Occipital lobe (tissue), 2 donors: ENCODE measurements around the gene FRAS1. TPM values are rescaled to one million over a fixed set of nuclear protein-coding genes. Genes with fewer than 3 reads are reported as not detected.

Source experiments
- DNase-seq: peaks from one replicate; lab custom pipeline; 2025; lab: John Stamatoyannopoulos, UW
- total RNA-seq: library from RNA; depleted of rRNA; stranded (reverse); fragments of >200 nt; gene quantifications from one replicate; pipeline ENCODE4 v1.2.3, GENCODE V29; 2014

FRAS1 gene
- total RNA-seq, 1 donor from 2014 or later, result 7.0 TPM

- no peak for DNase-seq
Measured at GRCh38 chr4:78357122-78357521, 300.0 kb downstream of the FRAS1 start.

DNA sequence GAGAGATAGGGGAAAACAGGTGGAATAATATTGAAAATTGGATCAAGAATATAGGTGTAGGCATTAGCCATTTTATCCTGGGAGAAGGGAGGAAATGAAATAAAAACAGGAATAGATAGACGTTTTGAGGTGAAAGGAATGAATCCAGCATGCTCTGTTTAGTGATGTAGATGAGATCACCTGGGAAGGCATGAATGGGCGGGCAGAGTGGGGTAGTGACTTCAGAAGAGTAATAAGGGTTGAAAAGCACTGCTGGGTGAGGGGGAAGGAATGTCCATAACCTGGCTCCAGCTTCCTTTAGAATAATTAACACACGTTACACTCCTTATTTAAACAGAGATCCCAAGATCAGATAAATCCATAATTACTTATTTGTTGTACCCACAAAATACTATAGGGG, 303.3 kb downstream of the FRAS1 start:
- DNase-seq, result no peak

- no peak for DNase-seq
Measured at GRCh38 chr4:78361621-78362120, 304.5 kb downstream of the FRAS1 start.

DNA sequence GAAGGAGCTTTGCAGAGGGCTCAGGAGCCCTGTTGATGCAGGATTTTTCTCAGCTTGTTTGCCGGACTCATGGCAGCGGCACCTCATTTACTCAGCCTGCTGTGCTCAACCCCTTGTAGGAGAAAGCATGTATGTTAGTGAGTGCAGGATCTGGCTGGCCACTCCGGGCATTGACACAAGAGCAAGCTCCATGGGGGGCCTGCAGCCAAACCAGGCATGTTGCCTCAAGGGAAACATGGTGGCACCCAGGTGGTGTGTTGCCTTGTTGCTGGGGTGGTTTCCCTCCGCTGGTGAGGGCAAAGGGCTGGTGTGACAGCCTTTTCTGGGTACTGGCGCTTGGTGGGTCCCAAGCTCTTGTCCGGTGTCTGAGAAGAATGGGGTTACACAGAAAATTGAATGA, 305.2 kb downstream of the FRAS1 start:
- DNase-seq, result no peak

DNA sequence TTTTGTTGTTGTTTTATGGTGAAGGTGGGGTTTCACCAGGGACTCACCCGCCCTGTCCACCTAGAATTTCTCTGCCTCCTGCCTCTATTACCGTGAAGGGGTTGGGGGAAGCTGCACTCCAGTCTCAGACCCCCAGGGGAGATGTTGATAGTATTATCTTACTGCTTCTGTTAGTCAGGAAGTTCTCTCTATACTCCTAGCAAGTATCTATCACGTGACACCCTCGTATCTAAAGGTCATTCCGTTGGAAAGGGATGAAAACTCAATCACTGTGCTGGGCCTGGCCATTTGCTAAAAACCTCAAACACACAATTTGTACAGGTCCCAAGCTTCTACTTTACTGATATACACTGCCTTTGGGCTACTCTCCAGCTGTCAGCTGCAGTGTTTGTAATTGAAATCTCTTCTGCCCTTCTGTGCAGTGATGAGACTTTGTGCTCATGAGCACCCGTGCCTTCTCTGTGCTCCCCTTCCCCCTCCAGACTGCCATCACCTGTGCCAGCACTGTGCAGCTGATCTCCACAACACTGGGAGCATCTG, 306.0 kb downstream of the FRAS1 start:
- no peak for DNase-seq

GRCh38 chr4:78369679-78370078, 312.6 kb downstream of the FRAS1 start:
- no peak for DNase-seq

GRCh38 chr4:78370631-78371372, 313.7 kb downstream of the FRAS1 start:
- DNase-seq, result no peak

DNA sequence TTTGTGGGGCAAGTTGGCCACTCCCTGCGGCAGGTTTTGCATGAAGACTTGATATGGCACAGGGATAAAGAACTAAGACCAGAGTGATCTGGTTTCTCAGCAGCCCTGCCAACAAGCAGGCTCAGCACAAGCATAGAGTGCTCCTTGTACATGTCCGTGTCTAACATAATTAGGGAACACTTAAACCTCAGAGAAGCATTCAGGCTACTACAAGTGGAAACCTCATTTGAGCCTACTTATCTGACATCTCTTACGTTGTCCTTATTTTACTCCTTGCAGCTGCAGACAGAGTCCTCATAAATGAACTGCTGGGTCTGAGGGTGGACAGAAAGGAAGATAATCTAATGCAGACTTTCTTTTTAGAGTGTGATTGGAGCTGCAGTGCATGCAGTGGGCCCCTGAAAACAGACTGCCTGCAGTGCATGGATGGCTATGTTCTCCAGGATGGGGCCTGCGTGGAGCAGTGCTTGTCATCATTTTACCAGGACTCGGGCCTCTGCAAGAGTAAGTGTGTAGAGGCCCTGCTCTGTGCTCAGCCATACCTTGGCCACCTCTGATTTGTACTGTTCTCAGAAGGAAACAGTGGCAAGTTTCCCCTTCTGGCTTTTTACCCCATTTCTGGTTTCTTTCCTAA, 315.3 kb downstream of the FRAS1 start:
- DNase-seq, result no peak

DNA sequence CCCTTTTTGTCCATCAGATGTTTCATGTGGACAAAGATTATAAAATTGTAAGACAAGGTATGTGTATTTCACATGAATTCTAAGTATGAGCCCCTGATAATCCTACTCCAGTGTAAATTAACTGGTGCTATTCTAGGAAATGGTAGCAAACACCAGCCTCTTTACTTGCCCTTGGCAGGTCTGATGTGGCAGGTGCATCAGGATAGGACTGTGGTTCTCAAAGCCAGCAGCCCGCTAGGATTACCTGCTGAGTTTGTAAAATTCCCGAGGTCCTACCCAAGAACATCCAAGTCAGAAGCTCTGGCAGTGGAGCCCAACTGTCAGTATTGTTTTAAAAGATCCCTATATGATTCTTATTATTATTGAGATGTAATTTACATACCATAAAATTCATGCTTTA, 320.4 kb downstream of the FRAS1 start:
- no peak for DNase-seq

- no peak for DNase-seq
Measured at GRCh38 chr4:78379040-78379439, 321.9 kb downstream of the FRAS1 start.

DNA sequence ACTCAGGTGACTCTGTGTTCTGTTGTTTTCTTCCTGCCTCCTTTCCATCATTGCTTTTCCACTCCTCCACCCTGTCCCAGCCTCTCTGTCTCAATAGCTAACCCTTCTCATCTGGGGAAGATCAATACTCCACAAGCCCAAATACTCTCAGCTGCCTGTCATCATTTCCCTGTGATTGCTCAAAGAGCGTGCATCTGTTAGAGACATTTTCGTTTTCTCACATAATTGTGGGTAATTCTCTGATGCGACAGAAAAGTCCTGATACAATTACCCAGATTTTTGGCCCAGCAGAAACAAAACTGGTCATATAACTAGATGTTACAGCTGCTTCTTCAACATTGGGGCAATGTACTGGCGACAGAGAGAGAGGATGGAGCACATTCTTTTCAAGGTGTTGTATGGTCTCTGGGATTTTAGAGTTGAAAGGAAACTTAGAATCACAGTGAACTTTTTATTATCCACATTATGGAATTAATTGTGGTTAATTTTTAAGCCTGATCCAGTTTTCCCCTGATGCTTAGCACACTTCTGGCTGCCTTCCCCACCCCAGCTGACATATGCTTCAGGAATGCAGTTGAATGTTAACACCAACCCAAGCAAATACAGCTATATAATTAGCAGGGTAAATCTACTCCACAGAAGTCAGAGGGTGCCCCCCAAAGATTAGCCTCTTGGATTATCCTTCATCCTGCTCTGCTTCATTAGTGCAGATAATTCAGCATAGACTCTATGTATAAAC, 323.0 kb downstream of the FRAS1 start:
- DNase-seq, result no peak

DNA sequence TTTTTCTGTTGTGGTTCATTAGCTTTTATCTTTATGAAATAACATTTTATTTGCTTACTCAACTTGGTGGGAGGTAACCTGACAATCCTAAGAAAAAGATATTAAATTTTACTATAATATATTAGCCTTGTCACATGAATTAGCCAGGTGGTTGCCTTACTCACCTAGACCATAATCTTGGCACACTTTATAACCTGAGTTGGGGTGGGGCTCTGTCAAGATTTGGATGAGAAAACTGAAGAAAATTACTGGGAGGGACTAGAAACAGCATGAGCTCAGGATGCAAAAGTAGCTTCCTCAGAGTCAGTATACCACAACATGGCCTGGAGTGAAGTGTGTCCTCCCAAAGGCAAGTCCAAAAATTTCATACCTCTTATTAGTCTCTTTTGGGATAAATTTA, 329.6 kb downstream of the FRAS1 start:
- no peak for DNase-seq

DNA sequence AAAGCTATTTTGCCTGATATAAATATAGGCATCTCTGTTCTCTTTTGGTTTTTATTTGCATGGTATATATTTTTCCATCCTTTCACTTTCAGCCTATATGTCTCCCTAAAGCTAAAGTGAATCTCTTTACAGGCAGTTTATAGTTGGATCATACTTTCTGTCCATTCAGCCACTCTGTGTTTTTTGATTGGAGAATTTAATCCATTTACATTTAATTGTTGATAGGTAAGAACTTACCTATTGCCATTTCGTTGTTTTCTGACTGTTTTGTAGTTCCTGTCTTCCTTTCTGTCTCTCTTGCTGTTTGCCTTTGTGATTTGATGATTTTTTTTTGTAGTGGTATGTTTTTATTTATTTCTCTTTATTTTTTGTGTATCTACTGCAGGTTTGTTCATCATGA, 338.5 kb downstream of the FRAS1 start:
- DNase-seq, result no peak

- no peak for DNase-seq
Measured at GRCh38 chr4:78396613-78397291, 339.6 kb downstream of the FRAS1 start.

DNA sequence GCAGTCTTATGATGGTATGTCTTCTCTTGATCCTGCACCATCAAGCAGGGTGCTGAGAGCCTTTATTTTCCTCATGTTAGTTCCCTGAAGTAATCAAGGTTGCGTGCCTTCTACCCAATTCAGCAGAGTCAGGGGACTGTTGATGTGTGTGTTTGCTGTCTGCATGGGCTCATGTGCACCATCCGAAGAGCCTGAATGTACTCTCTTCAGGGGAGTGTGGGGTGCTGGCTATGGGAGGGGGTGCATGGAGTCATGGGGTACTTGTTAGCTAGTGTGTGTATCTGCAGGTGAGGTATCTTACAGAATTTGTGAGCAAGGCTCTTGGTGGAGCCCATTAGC, 340.1 kb downstream of the FRAS1 start:
- no peak for DNase-seq

GRCh38 chr4:78409612-78410202, 352.6 kb downstream of the FRAS1 start:
- no peak for DNase-seq

DNA sequence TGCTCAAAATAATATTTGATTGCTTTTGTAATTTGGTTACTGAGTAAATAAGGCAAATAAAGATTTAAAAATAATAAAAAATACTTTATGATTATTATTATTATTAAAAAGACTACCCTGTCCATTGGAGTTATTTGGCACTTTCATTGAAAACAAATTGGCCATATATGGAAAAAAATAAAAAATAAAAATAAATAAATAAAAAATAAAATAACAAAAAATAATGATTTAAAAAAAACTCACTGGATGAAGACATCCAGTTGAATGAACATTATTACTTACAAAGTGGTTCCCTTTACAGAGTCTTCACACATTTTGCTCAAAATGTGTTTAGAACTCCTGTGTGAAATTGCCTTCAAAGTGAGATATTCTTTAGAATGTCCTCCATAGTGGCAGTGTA, 353.1 kb downstream of the FRAS1 start:
- no peak for DNase-seq

DNA sequence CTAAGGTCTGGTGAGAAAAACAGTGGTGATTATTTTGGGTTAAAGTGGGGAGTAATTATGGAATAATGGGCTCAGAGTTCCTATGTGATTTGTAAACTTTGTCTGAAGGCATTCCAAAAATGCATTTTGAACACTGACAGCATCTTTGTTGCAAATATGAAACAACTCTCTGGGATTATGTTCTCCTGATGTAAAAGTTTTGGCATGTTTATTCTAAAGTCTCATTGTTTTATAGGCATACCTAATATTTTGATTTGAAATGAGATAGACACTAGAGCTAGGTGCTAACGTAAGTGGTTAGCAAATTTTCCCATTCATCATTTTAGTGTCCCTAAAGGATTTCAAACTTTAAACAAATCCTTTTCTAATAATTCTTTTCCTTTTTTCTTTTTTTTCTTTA, 353.6 kb downstream of the FRAS1 start:
- no peak for DNase-seq

GRCh38 chr4:78414116-78414515, 357.0 kb downstream of the FRAS1 start:
- no peak for DNase-seq

- no peak for DNase-seq
Measured at GRCh38 chr4:78417603-78418002, 360.5 kb downstream of the FRAS1 start.

GRCh38 chr4:78418406-78418805, 361.3 kb downstream of the FRAS1 start:
- DNase-seq, result no peak
